ENCODE measurements around the gene CA10.

Gene CA10

DNA sequence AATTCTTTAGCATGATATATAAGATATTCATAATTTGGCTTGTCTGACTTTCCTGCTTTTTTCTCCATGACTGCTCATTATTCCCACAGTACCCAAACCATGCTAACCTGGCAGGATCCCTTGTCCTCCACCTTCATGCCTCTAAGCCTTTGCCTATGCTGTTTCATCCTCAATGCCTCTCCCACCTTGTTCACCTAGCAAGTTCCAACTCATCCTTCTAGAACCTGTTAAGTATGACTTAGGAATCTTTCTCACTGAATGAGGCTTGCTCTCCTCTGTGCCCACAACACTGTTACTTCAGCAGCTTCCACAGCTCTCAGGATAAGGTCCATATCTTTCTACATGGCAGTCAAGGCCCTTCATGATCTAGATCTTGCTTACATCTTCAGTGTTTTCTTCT, 34.0 kb downstream of the CA10 start:
- Histone ChIP-seq H3K9ac (ENCODE audit: low read depth in 1 of 2, low read length in 2 of 2) (no peak overlapping the region), H3K9me3 (ENCODE audit: control insufficient read depth in 2 of 2, low read length in 2 of 2) (no peaks in the 10 kb centered on the region), H3K27ac (ENCODE audit: low read depth in 2 of 2, low read length in 2 of 2) (no peak overlapping the region), H3K4me1 (ENCODE audit: control insufficient read depth in 2 of 2, insufficient read depth in 2 of 2, low read length in 2 of 2) (no peaks in the 10 kb centered on the region), H3K36me3 (ENCODE audit: control insufficient read depth in 2 of 2, insufficient read depth in 2 of 2, low read length in 2 of 2) (no peaks in the 10 kb centered on the region), H3K27me3 (ENCODE audit: control insufficient read depth in 2 of 2, insufficient read depth in 2 of 2, low read length in 2 of 2) (no peaks in the 10 kb centered on the region), H3K4me3 (ENCODE audit: low read length in 2 of 2) (no peak overlapping the region)

DNA sequence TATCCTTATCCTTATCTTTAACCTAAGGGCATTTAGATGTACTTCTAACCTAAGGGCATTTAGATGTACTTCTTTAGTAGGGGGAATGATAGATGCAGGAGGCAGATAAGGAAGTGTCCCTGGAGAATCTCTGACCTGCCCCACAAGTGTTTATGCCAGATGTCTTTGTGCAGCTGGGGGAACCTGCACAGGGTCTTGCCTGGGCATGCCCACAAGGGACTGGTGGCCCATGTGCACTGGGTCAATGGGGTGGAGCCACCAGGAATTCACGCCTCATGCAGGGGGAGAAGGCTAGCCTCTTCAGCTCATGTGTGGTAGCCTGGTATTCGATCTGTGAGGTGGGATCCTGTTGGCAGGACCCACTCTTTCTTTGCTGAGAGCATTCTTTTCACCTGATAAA, 38.0 kb downstream of the CA10 start:
- H3K4me3 ChIP-seq (ENCODE audit: low read length in 2 of 2), result no peak overlapping the region
- no peaks in the 10 kb centered on the region for H3K36me3 ChIP-seq (ENCODE audit: control insufficient read depth in 2 of 2, insufficient read depth in 2 of 2, low read length in 2 of 2)
- H3K27ac ChIP-seq (ENCODE audit: low read depth in 2 of 2, low read length in 2 of 2), result no peak overlapping the region
- no peaks in the 10 kb centered on the region for H3K4me1 ChIP-seq (ENCODE audit: control insufficient read depth in 2 of 2, insufficient read depth in 2 of 2, low read length in 2 of 2)
- H3K9me3 ChIP-seq (ENCODE audit: control insufficient read depth in 2 of 2, low read length in 2 of 2), result no peaks in the 10 kb centered on the region
- no peaks in the 10 kb centered on the region for H3K27me3 ChIP-seq (ENCODE audit: control insufficient read depth in 2 of 2, insufficient read depth in 2 of 2, low read length in 2 of 2)
- H3K9ac ChIP-seq (ENCODE audit: low read depth in 1 of 2, low read length in 2 of 2), result no peak overlapping the region

DNA sequence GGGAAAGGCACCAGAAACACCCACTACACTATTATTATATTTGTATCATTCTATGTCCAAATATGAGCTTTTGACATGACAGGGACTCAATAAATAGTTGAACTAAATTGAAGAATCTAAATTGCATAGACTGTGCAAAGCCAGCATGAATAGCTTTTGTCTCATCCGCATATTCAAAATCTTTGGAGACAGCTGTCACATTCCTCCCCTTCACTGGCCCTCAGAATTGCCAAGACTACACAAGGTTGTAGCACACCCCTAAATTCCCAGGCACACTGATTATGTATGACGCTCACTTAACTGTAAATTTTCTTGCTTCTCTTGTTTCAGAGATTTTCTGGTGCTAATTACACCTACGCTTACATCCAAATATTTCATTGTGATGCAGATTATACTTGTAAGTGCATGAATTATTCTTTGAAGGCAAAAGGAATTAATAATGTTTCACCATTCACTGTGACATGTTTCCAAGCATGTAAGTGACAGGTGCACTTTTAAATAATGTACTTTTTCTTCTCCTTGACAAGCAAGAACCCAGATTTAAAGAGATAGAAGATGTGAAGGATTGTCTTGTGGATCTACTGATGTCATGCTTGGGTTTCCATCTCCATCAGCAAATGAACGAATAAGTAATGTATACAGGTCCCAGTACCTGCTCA, 47.5 kb downstream of the CA10 start:
- Histone ChIP-seq H3K36me3 (ENCODE audit: control insufficient read depth in 2 of 2, insufficient read depth in 2 of 2, low read length in 2 of 2) (no peaks in the 10 kb centered on the region), H3K4me1 (ENCODE audit: control insufficient read depth in 2 of 2, insufficient read depth in 2 of 2, low read length in 2 of 2) (no peaks in the 10 kb centered on the region), H3K27me3 (ENCODE audit: control insufficient read depth in 2 of 2, insufficient read depth in 2 of 2, low read length in 2 of 2) (no peaks in the 10 kb centered on the region), H3K4me3 (ENCODE audit: low read length in 2 of 2) (no peak overlapping the region), H3K9me3 (ENCODE audit: control insufficient read depth in 2 of 2, low read length in 2 of 2) (no peaks in the 10 kb centered on the region), H3K9ac (ENCODE audit: low read depth in 1 of 2, low read length in 2 of 2) (no peak overlapping the region), H3K27ac (ENCODE audit: low read depth in 2 of 2, low read length in 2 of 2) (no peak overlapping the region)

DNA sequence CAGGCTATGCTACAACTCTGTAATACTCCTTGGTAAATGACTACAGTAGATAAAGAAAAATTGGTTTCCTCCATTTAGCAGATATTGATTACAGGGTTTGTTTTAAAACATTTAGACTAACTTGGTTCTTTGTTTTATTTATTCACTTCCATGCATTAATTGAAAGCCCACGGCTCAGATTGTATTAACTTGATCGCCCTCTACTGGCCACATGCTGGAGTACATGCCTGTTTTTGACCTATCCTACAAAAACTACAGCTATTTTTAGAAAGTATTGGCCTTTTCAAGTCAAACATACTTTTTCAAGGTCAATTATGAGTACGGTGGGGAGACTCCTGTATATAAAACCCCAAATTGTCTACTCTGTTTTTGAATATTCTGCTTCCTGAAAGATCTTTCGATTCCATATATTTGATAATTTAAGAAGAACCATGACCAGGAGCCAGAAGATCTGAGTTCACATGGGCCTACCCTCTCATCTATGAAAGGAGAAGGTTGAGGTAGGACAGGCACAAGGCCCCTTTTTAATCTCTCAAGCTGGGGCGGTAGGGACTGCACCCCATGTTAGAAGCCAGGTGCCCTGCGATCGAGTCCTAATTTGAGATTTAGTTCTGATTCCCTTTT, 51.8 kb downstream of the CA10 start:
- no peak overlapping the region for H3K9ac ChIP-seq (ENCODE audit: low read depth in 1 of 2, low read length in 2 of 2)
- H3K9me3 ChIP-seq (ENCODE audit: control insufficient read depth in 2 of 2, low read length in 2 of 2), result no peaks in the 10 kb centered on the region
- H3K27ac ChIP-seq (ENCODE audit: low read depth in 2 of 2, low read length in 2 of 2), result no peak overlapping the region
- H3K4me1 ChIP-seq (ENCODE audit: control insufficient read depth in 2 of 2, insufficient read depth in 2 of 2, low read length in 2 of 2), result no peaks in the 10 kb centered on the region
- H3K4me3 ChIP-seq (ENCODE audit: low read length in 2 of 2), result no peak overlapping the region
- H3K27me3 ChIP-seq (ENCODE audit: control insufficient read depth in 2 of 2, insufficient read depth in 2 of 2, low read length in 2 of 2), result no peaks in the 10 kb centered on the region
- H3K36me3 ChIP-seq (ENCODE audit: control insufficient read depth in 2 of 2, insufficient read depth in 2 of 2, low read length in 2 of 2), result no peaks in the 10 kb centered on the region

DNA sequence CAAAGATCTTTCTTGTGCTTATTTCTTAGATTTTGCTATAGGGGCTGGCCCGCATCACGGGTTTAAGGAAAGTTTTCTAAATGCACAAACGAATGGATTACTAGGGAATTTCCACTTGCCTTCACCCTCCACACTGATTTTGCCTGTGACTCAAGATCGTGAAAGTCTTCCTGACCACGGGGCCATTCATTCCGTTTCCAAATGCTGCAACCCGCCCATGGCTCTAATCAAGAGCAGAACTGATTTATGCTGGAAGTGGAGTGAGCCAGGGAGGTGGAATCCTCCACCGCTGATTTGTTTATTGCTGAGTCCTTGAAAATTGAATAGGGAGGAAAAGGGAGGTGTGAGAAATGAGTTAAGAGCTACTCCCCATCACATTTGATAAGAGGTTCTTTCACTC, 52.4 kb downstream of the CA10 start:
- Histone ChIP-seq H3K4me1 (ENCODE audit: control insufficient read depth in 2 of 2, insufficient read depth in 2 of 2, low read length in 2 of 2) (no peaks in the 10 kb centered on the region), H3K9me3 (ENCODE audit: control insufficient read depth in 2 of 2, low read length in 2 of 2) (no peaks in the 10 kb centered on the region), H3K27me3 (ENCODE audit: control insufficient read depth in 2 of 2, insufficient read depth in 2 of 2, low read length in 2 of 2) (no peaks in the 10 kb centered on the region), H3K36me3 (ENCODE audit: control insufficient read depth in 2 of 2, insufficient read depth in 2 of 2, low read length in 2 of 2) (no peaks in the 10 kb centered on the region), H3K9ac (ENCODE audit: low read depth in 1 of 2, low read length in 2 of 2) (no peak overlapping the region), H3K4me3 (ENCODE audit: low read length in 2 of 2) (no peak overlapping the region), H3K27ac (ENCODE audit: low read depth in 2 of 2, low read length in 2 of 2) (no peak overlapping the region)

DNA sequence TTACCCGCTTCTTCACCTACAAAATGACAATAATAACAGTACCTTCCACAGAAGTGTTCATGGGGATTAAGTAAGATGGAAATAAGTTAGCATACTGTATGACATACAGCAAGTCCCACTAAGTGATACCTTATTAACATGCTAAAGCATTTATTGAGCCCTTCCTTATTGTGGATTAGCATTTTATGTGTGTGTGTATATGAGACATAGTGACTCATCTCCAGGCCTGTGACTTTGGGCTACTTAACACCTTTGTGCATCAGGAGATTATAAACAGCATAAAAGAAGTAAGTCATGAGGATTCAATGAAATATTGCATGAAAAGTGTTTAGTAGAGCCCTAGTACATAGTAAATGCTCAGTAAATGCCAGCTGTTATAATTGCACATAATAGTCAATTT, 52.9 kb downstream of the CA10 start:
- H3K9ac ChIP-seq (ENCODE audit: low read depth in 1 of 2, low read length in 2 of 2), result no peak overlapping the region

DNA sequence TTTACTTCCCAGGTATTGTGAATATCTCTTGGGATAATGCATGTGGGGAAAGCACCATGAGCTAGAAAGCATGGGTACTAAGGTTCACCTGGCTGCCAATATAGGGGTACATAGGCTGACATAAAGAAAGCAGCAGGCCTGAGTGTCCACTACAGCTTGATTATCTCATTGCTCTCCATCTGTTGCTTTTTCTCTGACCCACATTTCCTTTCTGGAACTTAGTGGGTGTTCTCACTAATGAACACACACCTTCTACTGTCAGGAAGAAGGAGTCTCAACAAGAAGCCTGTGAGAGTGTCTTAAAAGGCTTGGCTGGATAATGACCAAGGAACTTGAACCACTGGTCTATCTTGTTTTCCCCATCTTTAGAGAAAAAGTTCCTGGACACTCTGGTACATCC, 62.5 kb downstream of the CA10 start:
- Histone ChIP-seq H3K4me1 (ENCODE audit: control insufficient read depth in 2 of 2, insufficient read depth in 2 of 2, low read length in 2 of 2) (no peaks in the 10 kb centered on the region), H3K4me3 (ENCODE audit: low read length in 2 of 2) (no peak overlapping the region), H3K27ac (ENCODE audit: low read depth in 2 of 2, low read length in 2 of 2) (no peak overlapping the region), H3K9ac (ENCODE audit: low read depth in 1 of 2, low read length in 2 of 2) (no peak overlapping the region), H3K36me3 (ENCODE audit: control insufficient read depth in 2 of 2, insufficient read depth in 2 of 2, low read length in 2 of 2) (no peaks in the 10 kb centered on the region), H3K9me3 (ENCODE audit: control insufficient read depth in 2 of 2, low read length in 2 of 2) (no peaks in the 10 kb centered on the region), H3K27me3 (ENCODE audit: control insufficient read depth in 2 of 2, insufficient read depth in 2 of 2, low read length in 2 of 2) (no peaks in the 10 kb centered on the region)

More for the DNA sequence above, 52.9 kb downstream of the CA10 start:
- Histone ChIP-seq H3K4me3 (ENCODE audit: low read length in 2 of 2) (no peak overlapping the region), H3K36me3 (ENCODE audit: control insufficient read depth in 2 of 2, insufficient read depth in 2 of 2, low read length in 2 of 2) (no peaks in the 10 kb centered on the region), H3K4me1 (ENCODE audit: control insufficient read depth in 2 of 2, insufficient read depth in 2 of 2, low read length in 2 of 2) (no peaks in the 10 kb centered on the region), H3K9me3 (ENCODE audit: control insufficient read depth in 2 of 2, low read length in 2 of 2) (no peaks in the 10 kb centered on the region), H3K27ac (ENCODE audit: low read depth in 2 of 2, low read length in 2 of 2) (no peak overlapping the region), H3K27me3 (ENCODE audit: control insufficient read depth in 2 of 2, insufficient read depth in 2 of 2, low read length in 2 of 2) (no peaks in the 10 kb centered on the region)

DNA sequence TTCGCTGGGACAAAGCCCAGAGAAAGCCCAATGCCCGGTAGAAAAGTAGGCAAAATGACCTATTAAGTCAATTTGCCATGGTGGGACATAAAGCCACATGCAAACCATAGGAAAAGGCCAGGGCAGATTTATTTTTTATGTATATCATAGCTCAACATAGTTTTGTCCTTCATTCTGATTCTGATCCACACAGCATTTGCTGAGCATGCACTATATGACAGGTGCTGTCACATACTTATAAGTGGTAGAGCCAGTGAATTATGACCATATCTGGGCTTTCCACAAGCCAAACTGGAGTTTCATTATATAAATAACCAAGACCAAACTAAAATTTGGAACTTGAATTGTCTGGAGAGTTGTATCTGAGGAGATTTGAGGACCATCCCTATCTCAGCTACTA, 74.3 kb downstream of the CA10 start:
- Histone ChIP-seq H3K36me3 (ENCODE audit: control insufficient read depth in 2 of 2, insufficient read depth in 2 of 2, low read length in 2 of 2) (no peaks in the 10 kb centered on the region), H3K27ac (ENCODE audit: low read depth in 2 of 2, low read length in 2 of 2) (no peak overlapping the region)

DNA sequence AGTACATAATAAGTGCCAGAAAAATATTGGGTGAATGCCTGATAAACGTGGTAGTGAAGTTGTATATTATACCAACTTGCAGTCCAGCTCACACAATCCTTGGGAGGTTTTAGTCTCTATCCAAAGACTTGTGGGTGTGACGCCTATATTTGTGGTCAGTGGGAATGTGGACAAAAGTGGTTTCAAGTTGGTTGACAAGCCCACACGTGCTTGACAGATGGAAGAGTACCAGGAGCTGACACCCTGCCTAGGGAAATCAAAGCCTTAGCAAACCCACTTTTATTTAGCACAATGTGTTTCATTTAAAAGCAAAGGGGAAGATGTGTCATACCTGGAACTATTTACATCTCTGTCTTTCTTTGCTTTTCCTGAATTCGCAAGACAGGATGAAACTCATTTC, 79.0 kb downstream of the CA10 start:
- Histone ChIP-seq H3K27me3 (ENCODE audit: control insufficient read depth in 2 of 2, insufficient read depth in 2 of 2, low read length in 2 of 2) (no peaks in the 10 kb centered on the region), H3K9me3 (ENCODE audit: control insufficient read depth in 2 of 2, low read length in 2 of 2) (no peaks in the 10 kb centered on the region), H3K4me1 (ENCODE audit: control insufficient read depth in 2 of 2, insufficient read depth in 2 of 2, low read length in 2 of 2) (no peaks in the 10 kb centered on the region), H3K27ac (ENCODE audit: low read depth in 2 of 2, low read length in 2 of 2) (no peak overlapping the region), H3K36me3 (ENCODE audit: control insufficient read depth in 2 of 2, insufficient read depth in 2 of 2, low read length in 2 of 2) (no peaks in the 10 kb centered on the region), H3K4me3 (ENCODE audit: low read length in 2 of 2) (no peak overlapping the region), H3K9ac (ENCODE audit: low read depth in 1 of 2, low read length in 2 of 2) (no peak overlapping the region)

More for the DNA sequence above, 74.3 kb downstream of the CA10 start:
- H3K9me3 ChIP-seq (ENCODE audit: control insufficient read depth in 2 of 2, low read length in 2 of 2), result no peaks in the 10 kb centered on the region
- no peaks in the 10 kb centered on the region for H3K27me3 ChIP-seq (ENCODE audit: control insufficient read depth in 2 of 2, insufficient read depth in 2 of 2, low read length in 2 of 2)
- H3K4me1 ChIP-seq (ENCODE audit: control insufficient read depth in 2 of 2, insufficient read depth in 2 of 2, low read length in 2 of 2), result no peaks in the 10 kb centered on the region
- H3K9ac ChIP-seq (ENCODE audit: low read depth in 1 of 2, low read length in 2 of 2), result no peak overlapping the region
- H3K4me3 ChIP-seq (ENCODE audit: low read length in 2 of 2), result no peak overlapping the region

DNA sequence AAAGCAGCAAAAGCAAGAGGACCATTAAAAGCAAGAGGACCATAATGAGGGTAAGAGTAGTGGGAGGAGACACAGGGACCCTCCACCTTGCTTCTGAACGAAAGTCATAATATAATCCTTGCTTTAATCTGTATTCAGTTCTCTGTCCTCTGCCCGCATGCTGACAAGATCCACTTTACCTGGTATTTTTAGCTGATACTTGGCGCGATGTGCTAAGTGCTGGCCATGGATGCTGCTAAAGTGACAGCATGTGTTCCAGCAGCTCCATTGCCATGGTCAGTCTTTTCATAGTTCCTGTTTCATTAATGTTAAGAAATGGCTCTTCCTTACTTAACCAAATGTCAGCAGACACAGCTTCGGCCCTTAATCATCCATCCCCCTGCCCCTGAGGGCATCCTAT, 86.8 kb downstream of the CA10 start:
- Histone ChIP-seq H3K27ac (ENCODE audit: low read depth in 2 of 2, low read length in 2 of 2) (no peak overlapping the region), H3K27me3 (ENCODE audit: control insufficient read depth in 2 of 2, insufficient read depth in 2 of 2, low read length in 2 of 2) (no peaks in the 10 kb centered on the region), H3K4me3 (ENCODE audit: low read length in 2 of 2) (no peak overlapping the region), H3K9me3 (ENCODE audit: control insufficient read depth in 2 of 2, low read length in 2 of 2) (no peaks in the 10 kb centered on the region), H3K36me3 (ENCODE audit: control insufficient read depth in 2 of 2, insufficient read depth in 2 of 2, low read length in 2 of 2) (no peaks in the 10 kb centered on the region), H3K4me1 (ENCODE audit: control insufficient read depth in 2 of 2, insufficient read depth in 2 of 2, low read length in 2 of 2) (no peaks in the 10 kb centered on the region), H3K9ac (ENCODE audit: low read depth in 1 of 2, low read length in 2 of 2) (no peak overlapping the region)

All from mucosa of rectum (tissue), 2 donors.